Stimulated activated CD8-positive, alpha-beta memory T cell treated with anti-CD3 and anti-CD28 coated beads, Interleukin-7, amount 100 ng/mL, for 1 hour (primary cell): ENCODE measurements around the gene ZKSCAN3.
"Not testable (repeated sequence)": the region's sequence is repeated elsewhere in the genome, so short reads cannot be mapped to it uniquely, and the experiment has no call there.

Experiments
- DNase-seq, 2 donors: peaks; one replicate each; pipeline ENCODE4 v3.0.0-alpha.2; 2020; ENCODE audit warnings: low read depth in 2 of 2

The ZKSCAN3 gene

DNA sequence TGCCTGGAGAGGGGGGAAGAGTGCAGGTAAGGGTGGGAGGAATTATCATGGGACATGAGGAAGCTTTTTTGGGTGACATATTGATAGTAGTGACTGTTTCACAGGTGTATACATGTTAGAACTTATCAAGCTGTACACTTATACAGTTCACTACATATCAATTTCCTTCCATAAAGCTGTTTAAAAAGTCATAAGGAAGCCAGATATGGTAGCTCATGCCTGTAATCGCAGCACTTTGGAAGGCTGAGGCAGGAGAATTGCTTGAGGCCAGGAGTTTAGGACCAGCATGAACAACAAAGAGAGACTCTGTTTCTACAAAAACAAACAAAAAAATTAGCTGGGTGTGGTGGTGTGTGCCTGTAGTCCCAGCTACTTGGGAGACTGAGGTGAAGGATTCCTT, 28.1 kb downstream of the ZKSCAN3 start:
- DNase-seq, result no peak

- DNase-seq, result no peak
Observed at GRCh38 chr6:28378644-28379043, 28.9 kb downstream of the ZKSCAN3 start.

GRCh38 chr6:28380381-28380780, 30.6 kb downstream of the ZKSCAN3 start:
- DNase-seq, result no peak

- DNase-seq, result no peak
Observed at GRCh38 chr6:28383235-28384142, 33.7 kb downstream of the ZKSCAN3 start.

- DNase-seq, result no peak
Observed at GRCh38 chr6:28384143-28384533, 34.4 kb downstream of the ZKSCAN3 start.

DNA sequence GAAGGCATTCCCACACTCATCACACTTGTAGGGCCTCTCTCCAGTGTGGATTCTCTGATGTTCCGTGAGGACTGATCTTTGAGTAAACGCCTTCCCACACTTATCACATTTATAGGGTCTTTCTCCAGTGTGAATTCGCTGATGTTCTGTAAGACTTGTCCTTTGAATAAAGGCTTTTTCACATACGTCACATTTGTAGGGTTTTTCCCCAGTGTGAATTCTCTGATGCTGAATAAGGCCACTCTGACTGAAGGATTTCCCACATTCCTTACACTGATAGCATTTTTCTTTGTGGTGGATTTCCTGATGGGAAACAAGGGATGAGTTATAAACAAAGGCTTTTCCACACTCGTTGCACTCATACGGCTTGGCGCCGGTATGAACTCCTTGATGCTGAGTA, 40.9 kb downstream of the ZKSCAN3 start:
- DNase-seq, result no peak

DNA sequence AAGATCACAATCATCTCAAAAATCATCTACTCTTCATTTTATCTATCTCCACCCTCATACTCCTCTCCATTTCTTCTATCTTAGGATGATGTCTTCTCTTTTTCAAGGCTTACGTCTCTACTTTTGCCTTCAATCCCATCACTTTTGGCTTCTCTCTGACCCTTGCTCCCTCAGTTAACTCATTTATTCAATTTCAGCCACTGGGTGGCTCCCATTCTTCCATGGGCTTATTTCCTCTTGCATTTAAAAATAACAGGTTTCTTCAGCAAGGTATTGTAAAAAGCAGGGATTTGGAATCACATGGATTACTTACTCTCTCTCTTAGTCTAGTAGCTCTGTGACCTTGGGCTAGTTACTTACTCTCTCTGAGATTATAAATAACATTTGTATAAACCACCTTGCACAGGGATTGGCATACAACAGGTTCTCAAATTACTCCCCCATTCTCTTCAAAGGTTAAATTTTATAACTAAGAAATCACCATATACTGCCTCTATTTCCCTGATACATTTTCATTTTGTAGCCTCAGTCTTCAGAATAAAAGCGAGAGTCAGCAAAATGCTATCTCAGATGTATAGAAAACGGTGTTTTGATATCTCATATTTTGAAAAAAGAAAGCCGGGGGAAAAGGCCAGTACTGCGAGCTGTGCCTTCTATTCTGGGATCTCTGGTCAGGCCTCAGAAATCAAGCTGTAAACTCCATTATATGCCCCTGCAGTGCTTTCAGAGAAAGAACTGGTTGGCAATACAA, 44.3 kb downstream of the ZKSCAN3 start:
- no peak for DNase-seq

GRCh38 chr6:28395918-28396317, 46.2 kb downstream of the ZKSCAN3 start:
- DNase-seq, result no peak

GRCh38 chr6:28399350-28400121, 49.8 kb downstream of the ZKSCAN3 start, which contains the start of gene ZSCAN12:
Gene ZSCAN12 (minus strand): TSS chr6:28399747. CDS start chr6:28398405, 1,342 bp downstream.
- peak; percentile 69 to 70 for DNase-seq

- DNase-seq, result no peak
Observed at GRCh38 chr6:28400122-28400451, 50.3 kb downstream of the ZKSCAN3 start.

DNA sequence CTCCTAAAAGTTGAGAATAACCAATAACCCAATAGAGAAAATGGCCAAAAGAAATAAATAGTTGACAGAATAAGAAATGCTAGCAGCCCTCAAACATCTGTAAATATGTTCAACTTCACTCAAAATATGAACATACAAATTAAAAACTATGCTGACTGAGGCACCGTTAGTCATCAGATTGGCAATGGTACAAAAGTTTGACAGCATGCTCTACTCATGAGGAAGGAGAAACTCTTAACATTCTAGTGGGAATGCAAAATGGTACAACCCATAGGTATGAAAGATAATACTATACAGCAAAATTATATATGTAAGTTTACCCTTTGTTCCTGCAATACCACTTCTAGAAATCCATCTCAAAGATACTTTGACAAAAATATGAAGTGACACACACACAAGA, 51.4 kb downstream of the ZKSCAN3 start:
- no peak for DNase-seq

DNA sequence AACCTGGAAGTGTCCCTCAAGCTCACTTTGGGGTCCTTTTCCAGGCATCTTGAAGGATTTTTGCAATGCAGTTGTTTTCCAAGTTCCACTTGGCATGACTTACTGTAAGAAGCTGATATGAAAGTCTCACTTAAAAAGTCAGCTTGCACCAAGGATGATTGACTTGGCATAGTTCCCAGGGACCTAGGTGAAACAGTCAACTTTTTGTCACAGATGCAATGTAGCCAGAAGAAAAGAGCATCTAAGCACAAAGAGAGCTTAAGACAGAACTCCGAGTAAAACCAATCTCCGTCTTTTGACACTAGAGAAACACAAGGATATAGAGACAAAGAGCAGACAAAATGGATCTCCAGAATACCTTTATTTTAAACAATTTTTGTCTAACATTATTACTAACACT, 52.5 kb downstream of the ZKSCAN3 start:
- no peak for DNase-seq

- DNase-seq, result not testable (repeated sequence)
Observed at GRCh38 chr6:28403923-28404322, 54.2 kb downstream of the ZKSCAN3 start.

DNA sequence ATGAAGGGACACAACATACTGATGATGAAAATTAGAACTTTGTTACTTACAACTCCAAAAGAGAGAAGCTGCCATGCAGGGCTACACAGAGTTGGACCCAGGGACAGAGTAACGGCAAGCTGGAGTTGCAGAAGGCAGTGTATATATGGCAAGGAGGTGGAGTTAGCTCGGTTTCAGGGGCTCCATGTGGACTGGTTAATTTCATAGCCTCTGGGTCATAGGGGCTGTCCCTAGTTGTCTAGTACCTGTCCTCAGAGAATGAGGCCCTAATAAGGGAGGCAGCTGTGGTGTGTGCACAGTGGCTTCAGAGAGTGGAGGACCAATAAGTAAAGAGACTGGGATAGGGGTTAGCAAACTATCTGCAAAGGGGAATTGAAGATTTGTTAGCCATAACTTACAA, 57.7 kb downstream of the ZKSCAN3 start:
- DNase-seq, result no peak

DNA sequence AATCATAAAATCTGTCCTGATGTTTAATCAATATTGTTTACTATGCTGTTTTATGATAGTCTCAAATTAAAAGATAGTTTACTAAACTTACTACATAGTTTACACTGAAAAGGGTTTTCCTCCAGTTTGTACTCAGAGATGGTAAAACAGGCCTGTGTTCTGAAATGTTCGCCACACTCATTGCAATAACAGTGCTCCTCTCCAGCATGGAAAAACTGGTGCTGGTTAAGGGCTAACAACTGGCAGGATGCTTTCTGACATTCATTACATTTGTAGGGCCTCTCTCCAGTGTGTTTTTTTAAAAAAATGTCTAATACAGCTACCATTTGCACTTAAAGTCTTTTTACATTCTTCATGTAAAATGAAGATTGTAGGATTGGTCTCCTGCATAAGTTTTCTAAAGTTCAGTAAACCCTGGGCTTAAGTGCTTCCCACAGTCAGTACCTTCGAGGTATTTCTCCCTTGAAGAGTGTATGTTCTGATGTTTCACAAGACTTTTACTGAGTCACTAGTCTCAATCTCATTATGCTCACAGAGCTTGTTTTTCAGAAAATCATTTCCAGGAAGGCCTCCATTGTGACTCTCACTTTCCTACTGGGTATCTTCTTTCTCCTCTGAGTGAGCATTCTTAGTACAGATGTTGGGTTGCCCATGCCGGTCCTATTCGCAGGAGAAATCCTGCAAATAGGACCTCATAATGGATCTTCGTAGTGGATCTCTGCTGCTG, 58.5 kb downstream of the ZKSCAN3 start:
- DNase-seq, result no peak

GRCh38 chr6:28410767-28411166, 61.0 kb downstream of the ZKSCAN3 start:
- DNase-seq, result no peak

DNA sequence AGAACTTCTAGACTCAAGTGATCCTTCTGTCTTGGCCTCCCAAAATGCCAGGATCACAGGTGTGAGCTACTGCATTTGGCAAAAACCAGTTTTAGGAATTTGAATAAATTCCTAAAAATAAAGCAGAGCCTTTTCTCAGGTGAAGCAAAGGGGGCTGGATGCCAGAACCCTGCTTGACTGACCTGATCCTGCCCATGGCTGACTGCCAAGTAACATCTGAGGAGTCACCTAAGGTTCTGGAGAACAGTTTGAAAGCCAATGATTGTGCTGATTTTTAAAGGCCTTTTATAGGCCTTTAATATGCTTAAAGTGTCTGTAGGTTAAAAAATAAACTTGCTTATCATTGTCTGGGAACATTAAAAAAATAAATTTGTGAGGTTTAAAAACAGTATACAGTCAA, 63.9 kb downstream of the ZKSCAN3 start:
- no peak for DNase-seq
